H4 (cell line): Measurements from ENCODE around the gene SVIL. TPM values are rescaled to one million over a fixed set of nuclear protein-coding genes. Genes with fewer than 3 reads are reported as not detected.
"Not testable (repeated sequence)": the region's sequence is repeated elsewhere in the genome, so short reads cannot be mapped to it uniquely, and the experiment has no call there.

ENCODE experiments used
- DNase-seq: peaks from one replicate; pipeline ENCODE4 v3.0.0-alpha.2; 2015; ENCODE audit warnings: low spot score
- total RNA-seq: library from RNA; depleted of rRNA; stranded (reverse); fragments of >200 nt; shearing (Covaris generic); gene quantifications from 2 replicates; pipeline ENCODE4 v1.2.3, GENCODE V29; 2014

SVIL gene
- total RNA-seq, 1 experiment from 2014 or later: 4.7 TPM

DNA sequence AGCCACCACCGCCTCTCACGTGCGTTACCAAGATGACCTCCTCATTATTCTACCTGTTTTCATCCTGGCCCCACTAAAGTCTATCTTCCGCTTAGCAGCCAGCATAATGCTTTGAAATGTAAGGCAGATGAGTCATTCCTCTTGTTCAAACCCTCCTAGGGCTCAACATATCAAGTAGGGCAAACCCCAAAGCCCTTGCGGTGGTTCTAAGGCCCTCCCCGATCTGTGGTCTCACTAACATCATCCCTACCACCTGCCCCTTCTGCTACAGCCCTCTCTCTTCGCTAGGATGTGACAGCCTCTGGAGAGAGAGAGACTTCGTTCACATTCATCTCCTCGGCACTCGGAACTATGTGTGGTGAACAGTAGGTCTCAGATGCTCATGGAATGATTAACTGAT is 94.8 kb downstream of the SVIL start:
- DNase-seq: no peak

DNA sequence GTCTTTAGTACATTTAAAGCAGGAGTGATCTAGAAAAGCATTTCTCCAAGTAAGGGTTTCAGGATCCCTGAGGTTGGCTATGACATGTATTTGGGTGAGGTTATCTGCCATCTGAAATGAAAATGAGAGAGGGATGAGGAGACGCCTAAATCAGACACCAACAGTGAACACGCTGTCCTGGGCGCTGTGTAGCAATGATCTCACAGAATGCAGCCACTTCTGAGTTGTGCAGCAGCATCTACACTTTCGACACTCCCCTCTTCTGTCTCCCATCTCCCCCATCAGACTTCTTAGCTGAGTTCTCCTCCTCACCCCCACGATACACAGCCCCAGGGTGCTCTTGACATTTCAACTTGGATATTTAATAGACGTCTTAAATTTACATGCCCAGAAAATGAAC is 95.4 kb downstream of the SVIL start:
- no peak for DNase-seq

DNA sequence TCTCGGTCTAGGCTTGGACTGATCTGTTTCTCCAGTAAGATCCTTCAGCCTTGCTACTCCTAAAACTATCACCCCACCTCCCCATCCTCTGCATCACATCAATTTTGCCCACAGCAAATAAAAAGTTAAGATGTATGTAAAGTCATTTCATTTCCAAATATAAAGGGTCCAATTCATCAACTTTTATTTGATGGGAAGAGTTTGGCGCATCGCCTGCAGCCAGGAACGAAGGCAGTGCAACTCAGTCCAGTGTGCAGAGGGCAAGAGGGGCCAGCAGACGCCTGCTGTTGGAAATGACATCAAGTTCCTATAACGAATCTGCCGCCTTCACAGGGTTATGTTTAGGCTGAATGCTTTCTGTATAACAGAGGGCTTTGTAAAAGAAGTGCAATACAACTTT is 97.0 kb downstream of the SVIL start:
- DNase-seq: no peak

DNA sequence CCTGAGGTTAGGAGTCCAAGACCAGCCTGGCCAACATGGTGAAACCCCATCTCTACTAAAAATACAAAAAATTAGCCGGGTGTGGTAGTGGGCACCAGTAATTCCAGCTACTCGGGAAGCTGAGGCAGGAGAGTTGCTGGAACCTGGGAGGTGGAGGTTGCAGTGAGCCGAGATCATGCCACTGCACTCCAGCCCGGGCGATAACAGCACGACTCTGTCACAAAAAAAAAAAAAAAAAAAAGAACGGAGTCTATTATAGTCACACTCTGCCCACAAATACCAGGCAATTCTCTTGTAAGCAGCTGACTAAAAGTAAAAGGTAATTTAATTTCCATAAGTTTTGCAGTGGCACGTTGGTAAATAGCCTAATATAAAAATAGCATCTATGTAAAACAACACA is 98.1 kb downstream of the SVIL start:
- DNase-seq: not testable (repeated sequence)

DNA sequence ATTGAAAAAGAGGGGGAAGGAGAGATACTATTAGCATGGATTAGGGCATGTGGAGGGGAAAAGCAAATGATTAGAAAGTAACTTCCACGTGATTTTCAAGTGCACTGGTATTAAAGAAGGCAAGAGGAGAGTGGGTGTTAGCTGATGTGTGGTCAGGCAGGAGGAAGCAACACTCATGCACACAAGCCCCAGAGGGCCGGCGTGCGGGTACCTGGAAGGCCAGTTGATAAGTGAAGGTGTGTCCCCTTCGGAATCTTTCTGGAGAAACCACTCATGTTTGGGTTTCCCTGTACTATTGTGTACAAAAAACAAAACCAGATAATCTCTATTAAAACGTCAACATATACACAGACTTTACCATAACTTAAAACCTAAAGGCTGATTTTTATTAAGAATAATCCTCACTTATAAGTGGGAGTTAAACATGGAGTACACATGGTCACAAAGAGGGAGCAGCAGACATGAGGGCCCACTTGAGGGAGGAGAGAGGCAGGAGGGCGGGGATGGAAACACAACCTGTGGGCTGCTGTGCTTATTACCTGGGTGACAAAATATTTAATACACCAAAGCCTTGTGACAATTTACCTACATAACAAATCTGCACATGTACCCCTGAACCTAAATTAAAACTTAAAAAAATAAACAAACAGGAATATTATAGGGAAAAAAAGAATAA is 98.9 kb downstream of the SVIL start:
- no peak for DNase-seq

DNA sequence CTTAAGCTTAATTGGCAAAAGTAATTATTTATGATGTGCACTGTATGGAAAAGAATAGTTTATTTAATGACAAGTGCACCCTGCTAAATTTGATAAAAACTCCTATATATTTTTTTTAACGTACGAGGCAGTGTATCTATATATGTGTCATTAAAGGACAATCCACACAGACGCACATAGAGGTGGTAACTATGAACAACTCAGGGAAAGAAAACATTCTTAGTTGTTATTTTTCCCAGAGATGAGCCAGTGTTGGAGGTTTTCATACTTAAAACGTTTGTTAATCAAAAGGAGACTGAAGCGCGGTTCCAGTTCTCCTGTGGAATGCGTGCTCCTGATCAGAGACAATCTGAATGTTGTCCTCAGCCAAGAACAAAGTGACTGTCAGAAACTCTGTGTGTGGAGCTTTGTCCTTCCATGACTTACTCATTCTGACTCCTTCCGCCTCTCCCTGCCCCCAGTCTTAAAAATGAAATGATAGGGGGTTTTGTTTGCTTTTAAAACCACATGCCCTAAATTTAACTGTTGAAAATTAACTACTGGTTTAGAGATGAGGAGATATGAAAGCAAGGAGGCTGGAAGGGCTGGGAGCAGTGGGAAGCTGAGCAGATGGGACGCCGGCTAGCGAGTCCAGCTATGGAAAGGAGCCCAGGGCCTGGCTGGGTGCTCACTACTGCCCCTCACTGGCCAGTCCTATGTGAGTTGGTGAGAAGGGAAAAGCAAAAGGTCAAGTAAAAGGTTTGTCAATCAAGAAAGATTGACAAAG is 99.6 kb downstream of the SVIL start:
- peak; percentile 80 for DNase-seq

DNA sequence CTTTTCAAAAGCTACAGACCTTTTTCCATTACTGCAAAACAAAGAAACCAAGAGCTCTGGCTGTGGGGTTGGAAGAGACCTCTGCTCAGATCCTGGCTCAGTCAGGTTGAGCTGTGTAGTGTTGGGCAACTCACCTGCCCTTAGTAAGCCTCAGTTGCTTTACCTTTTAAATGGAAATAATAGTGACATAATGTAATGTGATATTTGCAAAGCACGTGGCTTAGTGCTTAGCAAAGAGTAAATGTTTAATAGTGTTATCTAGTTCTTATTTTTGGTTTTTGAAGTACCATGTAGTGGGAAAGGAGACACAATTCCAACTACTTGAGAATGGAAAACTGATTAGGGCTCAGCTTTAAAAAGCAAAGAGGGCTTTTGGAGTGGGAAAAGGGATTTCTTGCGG is 100.2 kb downstream of the SVIL start:
- DNase-seq: no peak

DNA sequence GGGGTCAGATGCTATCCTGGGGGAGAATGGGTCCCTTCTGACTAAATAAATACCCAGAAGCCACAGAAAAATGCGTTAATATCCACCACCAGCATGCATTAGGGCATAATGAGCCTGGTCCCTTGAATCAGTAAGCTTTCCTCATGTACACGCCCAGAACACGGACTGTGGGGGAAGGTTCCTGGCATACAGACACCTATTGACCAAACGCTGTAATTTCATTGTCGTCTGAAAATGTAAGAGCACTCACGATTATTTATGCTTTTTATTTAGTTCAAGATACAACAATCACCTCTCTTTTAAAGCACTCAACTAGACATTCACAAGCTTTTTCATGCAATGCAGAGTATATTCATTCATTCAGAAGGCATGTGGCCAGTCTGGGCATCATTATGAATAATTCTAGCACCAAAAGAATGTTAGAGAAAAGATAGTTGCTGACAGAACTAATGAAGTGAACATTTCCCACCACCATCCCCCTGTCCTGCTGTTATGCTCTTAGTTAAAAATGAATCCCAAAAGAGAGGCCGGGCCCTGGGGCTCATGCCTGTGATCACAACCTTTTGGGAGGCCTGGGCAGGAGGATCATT is 101.0 kb downstream of the SVIL start:
- no peak for DNase-seq

DNA sequence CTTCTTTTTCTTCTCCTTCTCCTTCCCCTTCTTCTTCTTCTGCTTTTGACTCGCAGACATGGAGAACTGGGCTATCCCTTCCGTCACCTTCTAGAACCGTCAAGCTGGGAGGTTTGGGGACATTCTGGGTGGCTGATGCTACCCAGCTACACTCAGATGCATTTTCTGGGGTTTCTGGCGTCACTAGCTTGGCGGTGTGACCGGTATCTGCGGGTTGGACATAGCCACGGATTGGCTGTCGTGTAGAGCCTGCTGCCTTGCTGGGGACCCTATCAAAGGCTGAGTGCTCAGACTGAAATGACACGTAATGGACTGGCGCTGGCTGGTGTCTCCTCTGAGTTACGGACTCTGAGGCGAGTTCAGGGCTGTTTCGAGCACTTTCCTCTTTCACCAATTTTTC is 101.7 kb downstream of the SVIL start:
- no peak for DNase-seq

DNA sequence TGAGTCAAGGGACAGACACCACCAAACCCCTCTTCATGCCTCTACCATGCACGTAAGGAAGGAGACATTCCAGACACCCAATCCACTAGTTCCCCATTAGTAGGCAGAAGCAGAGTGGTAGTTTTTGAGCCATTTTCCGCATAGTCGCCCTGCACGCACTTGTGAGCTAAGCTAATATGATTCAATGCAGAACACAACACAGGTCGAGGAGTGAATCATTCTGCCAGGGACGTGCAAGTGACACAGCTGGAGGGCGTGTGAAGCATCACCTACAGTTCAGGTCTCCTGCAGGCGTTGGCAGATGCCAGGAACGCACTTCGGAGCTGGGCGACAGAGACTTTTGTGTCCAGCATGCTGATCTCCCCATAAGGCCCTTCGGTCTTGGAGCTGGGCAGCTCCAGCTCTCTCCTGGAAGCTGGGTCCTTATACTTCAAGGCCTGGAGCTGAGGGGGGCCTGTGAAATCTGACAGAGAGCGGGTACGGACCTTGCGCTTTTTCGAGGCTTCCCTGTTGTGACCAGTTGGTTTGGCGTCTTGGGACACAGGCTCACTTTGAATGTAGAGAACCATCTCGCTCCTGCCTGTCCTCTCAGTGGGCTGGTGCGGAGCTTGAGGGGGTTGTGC is 102.4 kb downstream of the SVIL start:
- DNase-seq: no peak

DNA sequence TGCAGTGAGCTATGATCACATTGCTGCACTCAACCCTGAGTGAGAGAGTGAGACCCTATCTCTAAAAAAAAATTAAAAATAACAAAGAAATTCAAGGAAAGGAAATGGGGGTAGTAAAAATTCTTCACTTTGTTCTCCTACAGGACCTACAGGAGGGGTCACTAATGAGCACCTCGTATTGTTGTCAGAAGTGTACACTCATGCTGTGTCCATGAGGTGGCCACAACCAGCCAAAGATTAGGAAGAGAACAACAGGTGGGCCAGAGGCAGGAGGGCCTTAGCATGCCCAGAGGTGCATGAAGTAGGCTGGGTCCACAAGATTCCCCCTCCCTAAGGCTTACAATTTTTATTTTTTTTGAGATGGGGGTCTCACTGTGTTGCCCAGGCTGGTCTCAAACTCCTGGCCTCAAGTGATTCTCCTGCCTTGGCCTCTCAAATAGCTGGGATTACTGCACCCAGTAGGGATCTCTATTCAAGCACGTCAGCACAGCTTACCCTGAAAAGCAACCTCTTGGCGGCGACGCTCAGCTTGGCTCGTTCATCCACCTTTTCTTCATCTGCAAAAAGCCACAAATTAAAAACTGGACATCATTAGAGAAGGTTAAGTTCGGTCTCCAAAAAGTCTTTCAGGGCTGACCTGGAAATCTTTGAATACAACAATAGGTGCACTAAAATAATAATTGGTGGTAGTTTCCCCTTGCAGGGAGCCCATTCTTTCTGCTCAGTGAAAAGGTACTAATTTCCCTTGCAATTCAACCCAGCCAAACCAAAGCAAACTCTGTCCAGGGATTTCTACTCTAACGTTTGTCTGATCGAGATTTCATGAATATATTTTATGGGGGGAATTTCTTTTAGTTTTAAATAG is 104.4 kb downstream of the SVIL start:
- DNase-seq: no peak

DNA sequence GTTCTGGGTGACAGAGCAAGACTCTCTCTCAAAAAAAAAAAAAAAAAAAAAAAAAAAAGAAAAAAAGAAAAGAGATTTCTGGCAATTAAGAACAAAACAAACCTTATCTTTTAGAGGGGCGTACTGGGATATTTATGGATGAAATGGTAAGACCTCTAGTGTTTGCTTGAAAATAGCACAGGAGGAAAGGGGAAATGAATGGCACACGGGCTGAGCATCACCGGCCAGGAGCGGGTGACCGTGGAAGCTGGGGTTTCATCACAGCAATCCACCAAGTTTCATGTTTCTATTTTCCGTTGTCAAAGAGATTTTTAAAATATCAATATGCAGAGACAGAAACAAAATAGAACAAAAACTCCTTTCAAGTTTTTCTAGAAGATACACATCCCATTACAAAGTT is 105.6 kb downstream of the SVIL start:
- DNase-seq: no peak

DNA sequence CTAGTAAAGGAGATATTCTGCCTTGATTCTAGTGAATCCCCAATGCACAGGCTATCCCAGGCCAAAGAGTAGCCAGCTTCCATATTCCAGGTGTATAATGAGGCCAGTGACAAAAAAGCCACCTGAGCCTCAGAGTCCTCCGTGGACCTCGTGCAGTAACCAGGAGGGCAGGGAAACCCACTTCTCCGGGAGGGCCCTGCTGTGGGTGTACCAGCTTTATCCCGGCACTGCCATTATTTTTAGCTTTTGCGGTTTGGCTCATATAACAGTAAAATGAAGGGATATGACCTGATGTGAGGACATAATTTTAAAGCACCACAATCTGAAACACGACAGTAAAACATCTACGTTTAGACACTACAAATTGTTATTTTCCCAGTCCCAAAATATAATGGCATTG is 109.0 kb downstream of the SVIL start:
- DNase-seq: no peak

DNA sequence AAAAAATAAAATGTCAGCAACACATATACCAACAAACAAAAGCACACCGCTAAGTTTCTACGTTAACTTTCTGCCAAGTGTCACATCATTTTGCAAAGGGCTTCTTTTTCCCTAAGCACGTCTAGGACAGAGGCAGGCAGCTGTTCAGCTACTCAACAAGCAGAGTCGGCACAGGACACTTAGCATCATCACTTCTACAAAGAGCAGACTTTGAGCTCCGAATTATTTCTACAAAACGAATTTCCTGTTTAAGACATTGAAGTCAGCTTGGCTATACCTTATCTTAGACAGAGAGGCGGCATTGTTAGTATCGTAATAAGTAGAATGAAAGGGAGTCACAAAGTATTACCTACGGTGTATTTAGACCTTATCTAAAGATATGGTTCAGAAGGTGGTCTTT is 110.1 kb downstream of the SVIL start:
- DNase-seq: no peak

DNA sequence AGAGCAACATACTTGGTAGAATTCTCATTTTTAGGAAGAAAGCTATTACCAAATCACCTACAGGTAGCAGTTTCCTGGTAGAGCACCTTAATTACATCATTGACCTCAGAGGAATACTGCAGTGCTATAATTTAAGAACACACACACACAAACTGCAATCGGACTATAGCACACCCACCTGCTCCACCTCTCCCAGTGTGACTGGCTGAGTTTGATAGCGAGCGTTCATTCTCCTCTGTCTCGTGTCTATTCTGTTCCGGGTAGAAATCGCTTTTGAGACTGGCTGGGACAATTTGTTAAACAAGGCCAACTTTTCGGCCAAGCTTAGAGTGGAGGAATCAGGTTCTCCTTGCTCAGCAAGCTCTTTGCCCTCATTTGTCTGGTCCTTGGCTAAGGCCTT is 110.5 kb downstream of the SVIL start:
- DNase-seq: no peak

DNA sequence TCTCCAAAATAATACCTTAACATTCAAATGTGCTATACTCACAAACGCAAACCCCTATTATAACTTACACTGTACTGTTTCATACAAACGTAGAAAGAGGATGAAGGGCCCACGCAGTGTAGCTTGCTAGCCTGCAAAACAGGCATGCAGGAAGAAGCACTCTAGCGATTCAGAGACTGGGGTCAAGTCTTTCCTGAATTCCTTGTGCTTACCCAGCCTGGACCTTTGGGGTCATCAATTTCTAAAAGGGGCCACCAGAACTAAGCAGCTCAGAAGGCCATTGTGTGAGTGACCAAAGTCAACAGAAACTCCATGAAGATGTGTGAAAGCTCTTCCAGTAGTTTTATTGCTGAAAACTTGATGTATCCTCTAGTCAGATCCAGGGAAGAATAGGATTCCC is 111.9 kb downstream of the SVIL start:
- no peak for DNase-seq

DNA sequence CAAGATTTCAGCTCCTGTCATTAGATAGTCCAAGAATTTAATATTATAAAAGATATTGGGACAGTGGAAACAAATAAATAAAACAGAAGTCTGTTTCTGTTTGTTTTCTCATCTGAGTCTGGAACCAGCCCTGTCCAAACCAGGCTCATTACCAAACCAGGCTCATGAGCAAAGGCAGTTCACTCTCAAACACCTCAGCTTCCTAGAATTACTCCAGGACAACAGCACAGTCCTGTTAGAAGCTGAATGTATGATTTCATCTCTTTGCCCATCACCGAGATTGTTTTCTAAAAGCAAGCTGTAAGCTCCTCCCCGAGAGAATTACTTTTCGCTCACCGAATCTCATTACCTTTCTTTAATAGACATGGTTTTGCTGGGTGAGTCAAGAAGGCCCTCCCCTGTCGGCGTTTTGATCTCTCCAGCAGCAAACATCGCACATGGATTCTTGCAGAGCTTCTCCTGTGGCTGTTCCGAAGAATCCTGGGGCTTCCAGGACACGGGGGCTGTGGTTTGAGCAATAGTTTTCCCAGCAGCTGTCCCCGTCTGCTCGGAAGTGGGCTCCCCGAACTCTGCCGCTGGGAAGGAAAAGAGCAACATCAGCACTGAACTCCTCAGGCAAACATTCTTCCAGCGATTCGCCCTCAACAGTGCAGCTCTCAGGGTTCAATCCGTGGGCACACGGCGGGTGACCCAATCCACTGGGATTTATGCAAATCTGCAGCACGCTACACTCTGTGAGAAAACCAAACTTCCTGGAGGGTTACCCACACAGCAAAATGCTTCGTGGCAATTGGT is 112.5 kb downstream of the SVIL start:
- DNase-seq: no peak

DNA sequence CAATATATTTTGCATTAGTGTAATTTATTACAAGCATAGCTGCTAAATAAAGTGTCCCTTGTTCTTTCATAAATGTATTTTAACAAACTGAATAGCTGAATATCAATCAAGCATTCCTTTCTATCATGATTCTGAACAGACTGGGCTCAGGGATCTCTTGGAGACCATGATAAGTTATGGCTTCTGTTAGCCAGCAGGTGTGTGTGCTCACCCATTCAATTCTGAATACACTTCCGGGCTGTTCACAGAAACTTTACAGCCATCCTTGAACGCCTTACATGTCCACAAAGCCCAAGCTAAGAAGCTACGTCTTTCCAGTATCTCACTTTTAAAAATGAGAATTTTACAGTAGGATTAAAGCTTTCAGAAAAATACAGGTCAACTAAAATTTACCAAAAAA is 115.1 kb downstream of the SVIL start:
- DNase-seq: no peak

DNA sequence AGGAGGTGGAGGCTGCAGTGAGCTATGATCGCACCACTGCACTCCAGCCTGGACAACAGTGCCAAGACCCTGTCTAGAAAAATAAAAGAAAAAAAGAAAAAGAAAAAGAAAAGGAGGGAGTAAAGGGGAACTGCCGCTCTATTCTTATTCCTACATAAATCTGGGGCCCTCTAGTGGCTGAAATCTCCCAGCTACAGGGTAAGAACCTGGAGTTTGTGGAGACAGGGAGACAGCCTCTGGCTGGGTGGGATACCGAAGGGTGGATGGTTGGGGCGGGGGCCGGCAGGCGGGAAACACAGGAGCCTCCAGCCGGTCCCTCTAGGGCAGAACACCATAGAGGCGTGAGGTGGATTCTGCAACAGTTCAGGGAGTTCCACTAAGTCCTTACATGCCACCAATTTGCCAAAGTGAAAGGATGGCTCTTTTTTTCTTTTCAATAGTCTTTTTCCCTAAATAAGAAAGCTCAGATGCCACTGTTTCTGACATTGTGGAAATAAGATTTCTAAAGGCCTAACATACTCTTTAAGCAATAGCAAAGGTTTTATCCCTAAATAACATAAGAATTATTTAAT is 117.3 kb downstream of the SVIL start:
- no peak for DNase-seq

DNA sequence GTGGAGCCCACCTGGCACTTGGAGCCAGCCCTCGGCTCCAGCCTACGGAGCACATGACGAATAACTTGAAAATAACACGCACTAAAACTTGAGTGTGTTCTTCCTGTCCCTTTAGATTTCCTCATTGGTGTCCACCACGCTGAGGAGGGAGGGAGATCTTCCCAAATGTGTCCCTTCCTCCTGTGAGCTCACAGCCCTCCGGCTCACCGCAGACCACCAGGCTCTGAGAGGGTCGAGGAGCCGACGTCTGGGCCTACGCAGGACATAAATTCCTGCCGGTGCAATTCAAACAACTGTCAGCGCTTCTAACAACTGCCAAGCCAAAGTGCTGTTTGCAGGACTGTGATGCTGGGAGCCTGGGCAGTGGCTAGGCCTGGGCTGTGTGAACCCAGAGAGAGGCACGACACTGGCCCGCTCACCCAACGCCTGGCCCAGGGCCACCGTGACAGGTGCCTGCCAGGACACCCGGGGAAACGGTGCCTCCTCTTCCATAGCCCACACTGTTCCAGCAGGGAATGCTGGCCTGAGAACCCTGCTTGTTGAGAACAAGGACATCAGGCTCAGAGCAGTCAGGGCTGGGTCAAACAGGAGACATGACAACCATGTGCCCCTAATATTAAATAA is 118.3 kb downstream of the SVIL start:
- DNase-seq: not testable (repeated sequence)
